Measurements from ENCODE around the gene LHFPL4.

GRCh38 chr3:9583792-9584191, 30.2 kb upstream of the LHFPL4 start:
- TF ChIP-seq POLR2AphosphoS5 (IDR thresholded peaks at IDR 0.05) (no peak), CTCF (IDR thresholded peaks at IDR 0.05) (no peak), POLR2A (IDR thresholded peaks at IDR 0.05; ENCODE audit: low read depth) (no peak)

All from esophagus muscularis mucosa (tissue), 3 donors.